Measurements from ENCODE around the gene USP21. TPM values are rescaled to one million over a fixed set of nuclear protein-coding genes. Genes with fewer than 3 reads are reported as not detected.

The USP21 gene
- total and polyA plus RNA-seq, 9 of the 15 experiments (the other 6 are each of a cell fraction or from before 2014, with no cell fraction given), result 4.9 to 52.4 (median 21.6) TPM

DNA sequence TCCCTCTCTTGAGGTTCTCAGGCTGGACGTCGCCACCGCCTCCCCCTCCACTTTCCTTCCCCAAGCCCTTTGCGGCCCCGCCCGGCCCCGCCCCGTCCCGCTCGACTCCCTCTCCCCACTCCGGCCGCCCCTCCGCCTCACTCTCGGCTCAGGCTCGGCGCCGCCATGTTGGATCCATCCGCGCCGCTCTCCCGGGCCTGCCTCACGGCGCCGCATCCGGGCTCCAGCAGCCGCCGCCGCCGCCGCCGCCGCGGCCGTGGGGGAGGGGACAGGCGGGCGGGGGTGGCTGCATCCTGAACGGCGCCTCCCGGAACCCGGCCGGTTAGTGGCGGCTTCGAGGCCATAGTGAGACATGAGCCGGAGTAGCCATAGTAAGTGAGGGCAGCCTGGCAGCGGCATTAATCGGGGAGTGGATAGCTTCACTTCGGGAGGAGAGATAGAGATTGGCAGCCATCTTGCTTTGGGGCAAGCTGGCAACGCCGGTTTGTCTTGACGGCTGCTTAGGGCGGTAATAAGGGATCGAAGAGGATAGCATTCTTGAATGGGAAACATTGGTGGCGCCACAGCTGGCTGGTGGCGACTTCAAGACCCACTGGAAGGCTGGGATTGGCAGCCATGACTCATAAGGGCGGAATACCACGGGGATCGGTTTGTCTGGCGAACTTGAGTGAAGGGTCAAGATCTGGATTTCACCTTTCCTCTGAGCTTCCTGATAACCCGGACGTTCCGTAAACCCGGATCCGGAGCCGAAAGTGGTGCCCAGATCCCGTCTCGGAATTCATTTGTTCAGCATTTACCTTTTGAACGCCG, 26.7 kb upstream of the USP21 start, which contains the start of gene DEDD (continued):
- TF ChIP-seq TEAD1 (CRISPR knock-in tag; IDR thresholded peaks at IDR 0.05) (no peak; a peak in 1 of 4 replicates), ZNF589 (CRISPR knock-in tag; IDR thresholded peaks at IDR 0.05; ENCODE audit: low read depth) (peak; percentile 32), RBM14 (IDR thresholded peaks at IDR 0.05; ENCODE audit: borderline replicate concordance, insufficient read depth, low read depth, low read length) (no peak), ZNF436 (CRISPR knock-in tag; IDR thresholded peaks at IDR 0.05) (no peak), SP1 (CRISPR knock-in tag; IDR thresholded peaks at IDR 0.05) (peak; percentile 51; the same call in 1 of the 2 replicates), SRSF7 (optimal IDR thresholded peaks at IDR 0.05; ENCODE audit: low read depth, low read length) (no peak), RFX1 (IDR thresholded peaks at IDR 0.05) (no peak), L3MBTL2 (IDR thresholded peaks at IDR 0.05) (peak; percentile 73), ESRRB (CRISPR knock-in tag; IDR thresholded peaks at IDR 0.05; ENCODE audit: borderline replicate concordance) (no peak), ZNF253 (CRISPR knock-in tag; conservative IDR thresholded peaks at IDR 0.05) (no peak), CHD1 (IDR thresholded peaks at IDR 0.05; ENCODE audit: low read length) (no peak), ZNF133 (CRISPR knock-in tag; IDR thresholded peaks at IDR 0.05) (no peak), SMARCB1 (IDR thresholded peaks at IDR 0.05; ENCODE audit: insufficient read length, low read depth) (no peak), TAF9B (IDR thresholded peaks at IDR 0.05; ENCODE audit: partially characterized antibody) (peak; percentile 16), PML (IDR thresholded peaks at IDR 0.05; ENCODE audit: low read length) (no peak), SLC30A9 (CRISPR knock-in tag; IDR thresholded peaks at IDR 0.05) (no peak)
- TF ChIP-seq, protein P1, sequence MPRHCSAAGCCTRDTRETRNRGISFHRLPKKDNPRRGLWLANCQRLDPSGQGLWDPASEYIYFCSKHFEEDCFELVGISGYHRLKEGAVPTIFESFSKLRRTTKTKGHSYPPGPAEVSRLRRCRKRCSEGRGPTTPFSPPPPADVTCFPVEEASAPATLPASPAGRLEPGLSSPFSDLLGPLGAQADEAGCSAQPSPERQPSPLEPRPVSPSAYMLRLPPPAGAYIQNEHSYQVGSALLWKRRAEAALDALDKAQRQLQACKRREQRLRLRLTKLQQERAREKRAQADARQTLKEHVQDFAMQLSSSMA (CRISPR knock-in tag; IDR thresholded peaks at IDR 0.05), result no peak
- TF ChIP-seq, protein P2, sequence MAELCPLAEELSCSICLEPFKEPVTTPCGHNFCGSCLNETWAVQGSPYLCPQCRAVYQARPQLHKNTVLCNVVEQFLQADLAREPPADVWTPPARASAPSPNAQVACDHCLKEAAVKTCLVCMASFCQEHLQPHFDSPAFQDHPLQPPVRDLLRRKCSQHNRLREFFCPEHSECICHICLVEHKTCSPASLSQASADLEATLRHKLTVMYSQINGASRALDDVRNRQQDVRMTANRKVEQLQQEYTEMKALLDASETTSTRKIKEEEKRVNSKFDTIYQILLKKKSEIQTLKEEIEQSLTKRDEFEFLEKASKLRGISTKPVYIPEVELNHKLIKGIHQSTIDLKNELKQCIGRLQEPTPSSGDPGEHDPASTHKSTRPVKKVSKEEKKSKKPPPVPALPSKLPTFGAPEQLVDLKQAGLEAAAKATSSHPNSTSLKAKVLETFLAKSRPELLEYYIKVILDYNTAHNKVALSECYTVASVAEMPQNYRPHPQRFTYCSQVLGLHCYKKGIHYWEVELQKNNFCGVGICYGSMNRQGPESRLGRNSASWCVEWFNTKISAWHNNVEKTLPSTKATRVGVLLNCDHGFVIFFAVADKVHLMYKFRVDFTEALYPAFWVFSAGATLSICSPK (IDR thresholded peaks at IDR 0.05; ENCODE audit: borderline replicate concordance), result no peak
- TF ChIP-seq, protein P3, sequence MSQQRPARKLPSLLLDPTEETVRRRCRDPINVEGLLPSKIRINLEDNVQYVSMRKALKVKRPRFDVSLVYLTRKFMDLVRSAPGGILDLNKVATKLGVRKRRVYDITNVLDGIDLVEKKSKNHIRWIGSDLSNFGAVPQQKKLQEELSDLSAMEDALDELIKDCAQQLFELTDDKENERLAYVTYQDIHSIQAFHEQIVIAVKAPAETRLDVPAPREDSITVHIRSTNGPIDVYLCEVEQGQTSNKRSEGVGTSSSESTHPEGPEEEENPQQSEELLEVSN (IDR thresholded peaks at IDR 0.05; ENCODE audit: borderline replicate concordance in 1 of 2, extremely low read depth in 1 of 2, insufficient read depth in 1 of 2, insufficient read length in 1 of 2, low read depth in 1 of 2, low read length in 1 of 2, poor library complexity in 1 of 2, severe bottlenecking in 1 of 2), result peak in 1 of 2 experiments; percentile 0
- TF ChIP-seq, protein P4, sequence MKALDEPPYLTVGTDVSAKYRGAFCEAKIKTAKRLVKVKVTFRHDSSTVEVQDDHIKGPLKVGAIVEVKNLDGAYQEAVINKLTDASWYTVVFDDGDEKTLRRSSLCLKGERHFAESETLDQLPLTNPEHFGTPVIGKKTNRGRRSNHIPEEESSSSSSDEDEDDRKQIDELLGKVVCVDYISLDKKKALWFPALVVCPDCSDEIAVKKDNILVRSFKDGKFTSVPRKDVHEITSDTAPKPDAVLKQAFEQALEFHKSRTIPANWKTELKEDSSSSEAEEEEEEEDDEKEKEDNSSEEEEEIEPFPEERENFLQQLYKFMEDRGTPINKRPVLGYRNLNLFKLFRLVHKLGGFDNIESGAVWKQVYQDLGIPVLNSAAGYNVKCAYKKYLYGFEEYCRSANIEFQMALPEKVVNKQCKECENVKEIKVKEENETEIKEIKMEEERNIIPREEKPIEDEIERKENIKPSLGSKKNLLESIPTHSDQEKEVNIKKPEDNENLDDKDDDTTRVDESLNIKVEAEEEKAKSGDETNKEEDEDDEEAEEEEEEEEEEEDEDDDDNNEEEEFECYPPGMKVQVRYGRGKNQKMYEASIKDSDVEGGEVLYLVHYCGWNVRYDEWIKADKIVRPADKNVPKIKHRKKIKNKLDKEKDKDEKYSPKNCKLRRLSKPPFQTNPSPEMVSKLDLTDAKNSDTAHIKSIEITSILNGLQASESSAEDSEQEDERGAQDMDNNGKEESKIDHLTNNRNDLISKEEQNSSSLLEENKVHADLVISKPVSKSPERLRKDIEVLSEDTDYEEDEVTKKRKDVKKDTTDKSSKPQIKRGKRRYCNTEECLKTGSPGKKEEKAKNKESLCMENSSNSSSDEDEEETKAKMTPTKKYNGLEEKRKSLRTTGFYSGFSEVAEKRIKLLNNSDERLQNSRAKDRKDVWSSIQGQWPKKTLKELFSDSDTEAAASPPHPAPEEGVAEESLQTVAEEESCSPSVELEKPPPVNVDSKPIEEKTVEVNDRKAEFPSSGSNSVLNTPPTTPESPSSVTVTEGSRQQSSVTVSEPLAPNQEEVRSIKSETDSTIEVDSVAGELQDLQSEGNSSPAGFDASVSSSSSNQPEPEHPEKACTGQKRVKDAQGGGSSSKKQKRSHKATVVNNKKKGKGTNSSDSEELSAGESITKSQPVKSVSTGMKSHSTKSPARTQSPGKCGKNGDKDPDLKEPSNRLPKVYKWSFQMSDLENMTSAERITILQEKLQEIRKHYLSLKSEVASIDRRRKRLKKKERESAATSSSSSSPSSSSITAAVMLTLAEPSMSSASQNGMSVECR (CRISPR knock-in tag; IDR thresholded peaks at IDR 0.05), result no peak; the same call in none of the 2 replicates
